GM19193 (cell line): ENCODE measurements around the gene WNT5A.

ENCODE experiments used
- POLR2A ChIP-seq: IDR thresholded peaks from 4 replicates; pipeline ENCODE4 v1.6.1; 2011; ENCODE audit not compliant: insufficient read depth, insufficient read length; ENCODE audit errors: extremely low read depth

Gene WNT5A

GRCh38 chr3:55486857-55487380, at the start of gene WNT5A:
TSS of gene WNT5A (minus strand) at chr3:55487306. CDS start at chr3:55486985, 321 bp downstream.
- no peak for TF ChIP-seq POLR2A

- TF ChIP-seq POLR2A, result no peak
Measured at GRCh38 chr3:55534876-55535275, 47.8 kb upstream of the WNT5A start.

DNA sequence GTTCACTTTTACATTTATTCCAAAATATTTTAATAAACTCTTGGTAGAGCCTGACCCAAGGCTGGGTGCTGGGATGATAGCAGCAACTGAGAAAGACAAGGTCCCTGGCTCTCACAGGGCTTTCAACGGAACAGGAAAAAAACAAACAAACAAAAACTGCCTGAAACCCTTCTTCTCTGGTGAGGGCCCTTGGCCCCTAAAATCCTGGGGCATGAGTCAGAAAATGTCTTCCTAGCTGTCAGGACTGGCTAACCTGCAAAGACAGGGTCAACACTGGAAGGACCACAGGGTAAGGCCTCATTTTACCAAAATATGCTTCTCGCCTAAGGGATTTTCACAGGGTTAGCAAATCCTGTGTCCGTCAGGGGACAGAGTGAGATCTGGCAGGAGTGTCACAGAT, 45.7 kb upstream of the WNT5A start:
- TF ChIP-seq POLR2A, result no peak

DNA sequence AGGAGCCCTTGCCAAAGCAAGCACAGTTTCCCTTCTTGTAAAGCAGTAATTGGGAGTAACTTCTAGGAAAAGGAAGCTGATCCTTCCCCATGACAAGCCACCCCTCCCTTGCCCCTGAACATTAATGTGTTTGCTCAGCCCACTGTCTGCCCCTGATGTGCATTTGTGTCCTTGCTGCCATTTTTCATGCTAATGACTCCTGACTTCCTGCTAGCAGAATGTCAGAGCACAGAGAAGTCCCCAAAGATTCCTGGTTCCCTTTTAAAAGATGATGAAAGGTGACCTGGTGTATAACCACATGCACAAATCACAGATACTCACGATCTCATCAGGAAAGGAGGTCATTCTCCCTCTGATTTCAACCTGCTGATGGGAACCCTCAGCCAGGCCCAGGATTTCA, 44.2 kb upstream of the WNT5A start:
- TF ChIP-seq POLR2A, result no peak

DNA sequence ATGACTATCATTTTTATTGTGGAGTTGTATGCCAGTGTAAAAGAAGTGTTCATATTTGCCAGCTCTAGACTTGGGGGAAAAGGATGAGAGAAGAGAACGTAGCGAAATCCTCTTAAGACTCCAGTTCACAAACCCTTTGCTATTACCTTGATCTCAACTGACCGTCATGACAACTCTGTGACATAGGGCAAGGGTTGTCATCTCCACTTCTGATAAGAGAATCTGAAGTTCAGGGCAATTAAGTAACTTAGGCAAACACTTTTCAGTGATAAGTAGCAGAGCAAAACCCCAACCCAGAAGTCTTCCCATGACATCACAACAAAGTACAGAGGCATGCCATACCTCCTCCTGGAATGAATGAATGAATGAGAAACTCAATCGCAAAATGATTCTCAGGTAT, 40.3 kb upstream of the WNT5A start:
- no peak for TF ChIP-seq POLR2A

DNA sequence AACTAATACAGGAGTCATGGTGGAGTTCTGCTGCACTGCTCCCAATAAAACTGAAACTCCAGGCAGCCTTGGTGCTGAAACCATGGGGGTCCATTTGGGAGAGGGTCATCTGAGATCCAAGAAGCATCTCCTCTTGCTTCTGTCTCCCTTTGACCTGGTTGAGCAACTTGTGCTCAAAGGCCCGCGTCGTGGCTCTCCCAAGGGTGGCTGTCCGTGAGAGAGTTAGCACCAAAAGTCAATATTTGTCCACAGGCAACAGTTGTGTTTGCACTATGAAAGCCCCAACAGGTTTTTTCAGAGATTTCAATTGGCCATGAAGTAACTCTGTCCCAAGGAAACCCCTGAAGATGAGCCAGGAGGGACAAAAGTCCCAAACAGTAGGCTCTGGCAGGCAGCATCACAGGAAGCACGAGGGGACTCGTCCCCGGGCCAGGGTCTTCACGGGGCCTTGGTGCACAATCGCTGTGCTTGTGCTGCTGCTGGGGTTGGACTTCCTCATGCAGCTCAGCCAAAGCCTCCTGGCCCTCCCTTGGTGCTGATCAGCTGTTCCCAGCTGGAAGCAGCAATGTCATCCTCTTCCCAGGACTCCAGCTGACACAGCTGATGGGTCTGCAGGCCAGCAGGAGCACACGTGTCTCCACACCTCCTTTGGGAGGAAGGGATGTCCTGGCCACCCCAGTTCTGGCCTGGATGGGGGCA, 39.4 kb upstream of the WNT5A start:
- no peak for TF ChIP-seq POLR2A

GRCh38 chr3:55525436-55525835, 38.3 kb upstream of the WNT5A start:
- no peak for TF ChIP-seq POLR2A

GRCh38 chr3:55524565-55525244, 37.6 kb upstream of the WNT5A start:
- TF ChIP-seq POLR2A, result no peak

GRCh38 chr3:55523471-55523870, 36.4 kb upstream of the WNT5A start:
- no peak for TF ChIP-seq POLR2A

- no peak for TF ChIP-seq POLR2A
Measured at GRCh38 chr3:55521738-55522421, 34.8 kb upstream of the WNT5A start.

DNA sequence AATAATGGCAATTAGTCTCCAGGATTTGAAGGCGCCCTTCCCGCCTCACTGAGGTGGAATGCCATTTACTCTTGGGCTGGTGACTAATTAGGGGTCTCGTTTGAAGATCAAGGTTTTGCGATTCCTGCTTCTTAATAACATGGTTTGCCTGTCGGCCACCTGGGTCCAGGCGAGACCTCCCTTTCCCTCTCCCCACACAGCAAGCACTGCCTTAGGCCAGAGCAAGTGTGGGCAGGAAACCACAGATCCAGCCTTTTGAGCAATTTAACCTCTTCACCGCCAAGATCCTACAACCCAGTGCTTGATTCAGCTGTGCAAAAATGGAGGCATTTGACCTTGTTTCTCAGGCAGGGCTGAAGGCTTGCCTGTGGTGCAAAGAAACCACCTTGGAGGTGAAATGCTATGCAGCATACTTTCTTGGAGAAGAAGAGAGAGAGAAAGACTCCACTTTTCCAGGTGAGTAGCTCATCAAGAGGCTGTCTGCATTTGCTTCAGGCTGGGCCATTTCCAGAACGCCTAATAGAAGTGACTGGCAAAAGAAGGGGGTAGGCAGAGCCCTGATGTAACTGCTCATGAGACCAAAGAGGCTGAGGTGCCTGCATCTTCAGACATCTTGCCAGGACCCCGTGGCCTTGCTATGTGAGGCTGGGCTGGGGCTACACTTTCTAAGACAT, 34.1 kb upstream of the WNT5A start:
- no peak for TF ChIP-seq POLR2A

DNA sequence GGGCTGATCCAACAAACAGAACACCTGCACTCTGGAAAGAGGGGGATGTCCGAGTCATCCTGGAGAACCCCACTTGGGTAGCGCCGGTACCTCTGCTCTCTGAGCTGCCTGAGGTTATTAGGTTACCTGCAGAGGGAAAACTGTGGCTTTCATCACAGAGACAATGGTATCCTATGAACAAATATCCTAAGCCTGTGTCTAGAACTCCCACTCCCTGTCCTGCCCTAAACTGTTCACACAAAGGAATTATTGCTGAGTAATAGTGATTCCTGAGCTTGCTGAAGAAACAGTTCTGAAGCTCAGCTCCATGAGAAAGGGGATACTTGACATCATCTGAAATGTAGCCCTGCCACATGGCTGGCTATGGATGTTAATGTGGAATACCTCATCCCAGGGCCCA, 31.9 kb upstream of the WNT5A start:
- TF ChIP-seq POLR2A, result no peak

DNA sequence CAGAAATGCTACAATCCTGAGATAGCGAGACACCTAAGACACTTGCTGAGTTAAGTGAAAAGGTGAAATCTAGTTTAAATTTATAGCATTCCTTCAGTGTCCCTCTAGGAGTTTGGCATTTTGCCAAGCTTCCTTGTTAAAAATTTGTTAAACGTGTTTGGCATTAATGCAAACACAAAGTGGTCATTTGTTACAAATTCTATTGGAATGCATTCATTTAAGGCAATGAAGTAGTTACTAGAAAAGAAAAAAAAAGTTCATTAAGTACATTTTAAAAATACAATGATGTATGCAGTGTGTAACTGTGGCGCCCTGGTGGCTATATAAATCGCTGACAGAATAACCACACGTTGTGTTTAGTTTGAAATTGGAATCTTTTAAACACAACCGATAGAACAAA, 31.3 kb upstream of the WNT5A start:
- no peak for TF ChIP-seq POLR2A

GRCh38 chr3:55516392-55517030, 29.4 kb upstream of the WNT5A start:
- TF ChIP-seq POLR2A, result no peak
